ENCODE results near the gene ARRDC1.

DNA sequence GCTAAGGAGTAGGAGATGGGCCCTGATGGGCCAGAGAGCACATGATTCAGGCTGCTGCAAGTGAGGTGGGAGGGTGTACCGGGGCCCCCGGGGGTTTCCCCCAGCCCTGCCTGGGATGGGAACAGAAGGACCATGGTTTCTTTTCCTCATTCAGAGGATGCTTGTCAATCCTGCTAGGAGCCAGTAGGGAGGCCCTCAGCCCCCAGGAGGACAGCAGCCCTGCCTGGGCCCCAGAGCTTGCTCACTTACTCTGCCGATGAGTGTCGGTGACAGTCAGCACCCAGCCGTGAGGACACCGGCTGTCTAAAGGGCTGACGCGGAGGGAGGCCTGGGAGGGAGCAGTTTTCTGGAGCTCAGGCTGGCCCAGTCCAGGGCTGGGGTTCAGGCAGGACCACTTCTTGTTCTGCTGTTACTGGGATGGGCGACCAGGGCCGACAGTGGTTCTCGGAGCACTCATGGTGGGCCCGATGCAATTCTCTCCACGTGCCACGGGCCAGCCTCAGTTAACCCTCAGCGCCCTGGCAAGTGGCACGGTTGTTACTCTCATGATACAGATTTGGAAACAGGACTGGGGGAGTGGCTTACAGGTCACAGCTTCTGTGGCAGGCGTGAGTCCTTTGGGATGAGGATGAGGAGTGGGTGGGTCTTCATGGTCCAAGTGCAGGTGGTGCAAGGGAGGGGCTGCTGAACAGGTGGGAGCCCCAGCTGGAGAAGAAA, 1.8 kb downstream of the ARRDC1 start:
- TF ChIP-seq, protein P1, sequence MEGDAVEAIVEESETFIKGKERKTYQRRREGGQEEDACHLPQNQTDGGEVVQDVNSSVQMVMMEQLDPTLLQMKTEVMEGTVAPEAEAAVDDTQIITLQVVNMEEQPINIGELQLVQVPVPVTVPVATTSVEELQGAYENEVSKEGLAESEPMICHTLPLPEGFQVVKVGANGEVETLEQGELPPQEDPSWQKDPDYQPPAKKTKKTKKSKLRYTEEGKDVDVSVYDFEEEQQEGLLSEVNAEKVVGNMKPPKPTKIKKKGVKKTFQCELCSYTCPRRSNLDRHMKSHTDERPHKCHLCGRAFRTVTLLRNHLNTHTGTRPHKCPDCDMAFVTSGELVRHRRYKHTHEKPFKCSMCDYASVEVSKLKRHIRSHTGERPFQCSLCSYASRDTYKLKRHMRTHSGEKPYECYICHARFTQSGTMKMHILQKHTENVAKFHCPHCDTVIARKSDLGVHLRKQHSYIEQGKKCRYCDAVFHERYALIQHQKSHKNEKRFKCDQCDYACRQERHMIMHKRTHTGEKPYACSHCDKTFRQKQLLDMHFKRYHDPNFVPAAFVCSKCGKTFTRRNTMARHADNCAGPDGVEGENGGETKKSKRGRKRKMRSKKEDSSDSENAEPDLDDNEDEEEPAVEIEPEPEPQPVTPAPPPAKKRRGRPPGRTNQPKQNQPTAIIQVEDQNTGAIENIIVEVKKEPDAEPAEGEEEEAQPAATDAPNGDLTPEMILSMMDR (IDR thresholded peaks at IDR 0.05; ENCODE audit: poor library complexity, severe bottlenecking): no peak
- no peak for TF ChIP-seq TAF1 (IDR thresholded peaks at IDR 0.05; ENCODE audit: low read depth)
- no peak for TF ChIP-seq EZH2 (IDR thresholded peaks at IDR 0.05; ENCODE audit: borderline replicate concordance, insufficient read depth, low read length, poor library complexity, severe bottlenecking)
